ENCODE measurements around the gene ARFGEF3.
"Not testable (repeated sequence)": the region's sequence is repeated elsewhere in the genome, so short reads cannot be mapped to it uniquely, and the experiment has no call there.

The ARFGEF3 gene

DNA sequence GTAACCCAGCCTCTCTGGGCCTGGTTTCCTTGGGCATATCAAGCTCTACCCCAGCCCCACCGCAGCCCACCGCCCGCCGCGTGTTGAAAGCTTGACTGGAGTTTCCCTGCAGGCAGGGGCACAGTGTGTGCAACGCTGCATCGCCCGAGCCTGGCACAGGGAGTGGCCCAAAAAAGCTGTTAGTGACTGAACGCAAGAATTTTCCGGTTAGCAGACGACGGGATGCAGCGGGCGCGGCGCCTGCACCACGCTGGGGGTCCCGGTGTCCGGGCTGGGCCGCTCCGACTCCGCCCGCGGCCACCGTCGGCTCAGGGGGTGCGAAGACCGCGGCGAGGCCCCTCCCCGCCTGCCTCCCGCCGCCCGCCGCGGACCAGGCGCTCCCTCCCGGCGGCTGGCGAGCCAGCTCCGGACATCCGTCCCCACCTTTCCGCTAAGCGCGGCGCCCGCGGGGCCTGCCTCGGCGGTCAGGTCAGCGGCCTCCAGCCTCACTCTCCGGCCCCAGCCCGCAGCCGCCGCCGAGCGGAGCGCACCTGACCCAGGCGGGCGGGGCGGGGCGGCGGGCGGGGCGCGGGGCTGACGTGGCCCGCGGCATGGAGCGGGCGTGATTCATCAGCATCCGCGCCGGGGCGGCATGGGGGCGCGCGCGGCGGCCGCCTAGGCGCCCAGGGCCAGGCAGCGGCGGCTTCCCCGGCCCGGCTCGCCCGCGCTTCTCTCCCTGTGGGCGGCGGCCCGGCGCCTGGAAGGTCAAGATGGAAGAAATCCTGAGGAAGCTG is at the start of gene ARFGEF3:
ARFGEF3 (plus strand) TSS at position 602 of the 773 bp plus-strand sequence; CDS start at position 750, 148 bp downstream.
- no peak for TF ChIP-seq CTCF (IDR thresholded peaks at IDR 0.05; ENCODE audit: extremely low read depth, insufficient read depth, missing control alignments)
- peak; percentile 79 for DNase-seq (ENCODE audit: low spot score)
- in situ Hi-C loops (cut with MboI; ENCODE audit: low pct_unique_long_range_greater_than_20kb, low sequenced_read_pairs, unreplicated experiment), result no loop called here

GRCh38 chr6:138113588-138114210 is 48.0 kb upstream of the ARFGEF3 start:
- DNase-seq (ENCODE audit: low spot score), result no peak
- TF ChIP-seq CTCF (IDR thresholded peaks at IDR 0.05; ENCODE audit: extremely low read depth, insufficient read depth, missing control alignments), result no peak
- in situ Hi-C loops (cut with MboI; ENCODE audit: low pct_unique_long_range_greater_than_20kb, low sequenced_read_pairs, unreplicated experiment), result loop anchor here (10.0 kb wide), 2 partner anchors 171 to 401 kb away; no protein-coding TSS in a partner anchor

GRCh38 chr6:138115201-138115600 is 46.5 kb upstream of the ARFGEF3 start:
- DNase-seq (ENCODE audit: low spot score), result no peak
- TF ChIP-seq CTCF (IDR thresholded peaks at IDR 0.05; ENCODE audit: extremely low read depth, insufficient read depth, missing control alignments), result no peak
- in situ Hi-C loops (cut with MboI; ENCODE audit: low pct_unique_long_range_greater_than_20kb, low sequenced_read_pairs, unreplicated experiment), result loop anchor here (10.0 kb wide), 2 partner anchors 170 to 400 kb away; no protein-coding TSS in a partner anchor

DNA sequence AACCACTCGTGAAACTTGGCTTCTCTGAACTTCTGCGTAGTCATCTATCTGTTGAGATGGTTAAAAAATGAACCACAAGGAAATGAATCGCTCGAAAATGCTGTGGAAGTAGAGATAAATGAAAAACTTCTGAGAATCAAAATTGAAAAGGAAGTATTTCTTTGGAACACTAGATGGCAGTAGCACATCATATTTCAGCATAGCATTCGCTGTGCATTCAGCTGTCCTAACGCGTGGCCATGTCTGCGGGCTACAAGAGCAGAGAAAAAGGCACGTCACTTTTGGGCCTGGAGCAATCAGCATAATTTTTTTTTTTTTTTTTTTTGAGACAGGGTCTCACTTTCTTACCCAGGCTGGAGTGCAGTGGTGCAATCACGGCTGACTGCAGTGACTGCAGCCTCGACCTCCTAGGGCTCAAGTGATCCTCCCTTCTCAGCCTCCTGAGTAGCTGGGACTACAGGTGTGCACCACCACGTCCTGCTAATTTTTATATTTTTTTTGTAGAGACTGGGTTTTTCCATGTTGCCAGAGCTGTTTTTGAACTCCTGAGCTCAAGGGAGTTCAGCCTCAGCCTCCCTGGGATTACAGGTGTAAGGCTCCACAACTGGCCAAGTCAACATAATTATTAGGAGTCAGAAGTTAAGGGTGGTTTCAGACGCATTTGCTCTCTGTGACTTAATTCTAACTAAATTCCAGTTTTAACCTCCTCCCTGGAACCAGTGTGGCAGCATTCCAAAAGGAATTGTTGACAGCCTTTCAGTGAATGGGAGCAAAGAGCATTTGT is 45.7 kb upstream of the ARFGEF3 start:
- in situ Hi-C loops (cut with MboI; ENCODE audit: low pct_unique_long_range_greater_than_20kb, low sequenced_read_pairs, unreplicated experiment), result loop anchor here (10.0 kb wide), 2 partner anchors 169 to 399 kb away; no protein-coding TSS in a partner anchor
- peak; percentile 67 for TF ChIP-seq CTCF (IDR thresholded peaks at IDR 0.05; ENCODE audit: extremely low read depth, insufficient read depth, missing control alignments)
- peak; percentile 56 for DNase-seq (ENCODE audit: low spot score)

DNA sequence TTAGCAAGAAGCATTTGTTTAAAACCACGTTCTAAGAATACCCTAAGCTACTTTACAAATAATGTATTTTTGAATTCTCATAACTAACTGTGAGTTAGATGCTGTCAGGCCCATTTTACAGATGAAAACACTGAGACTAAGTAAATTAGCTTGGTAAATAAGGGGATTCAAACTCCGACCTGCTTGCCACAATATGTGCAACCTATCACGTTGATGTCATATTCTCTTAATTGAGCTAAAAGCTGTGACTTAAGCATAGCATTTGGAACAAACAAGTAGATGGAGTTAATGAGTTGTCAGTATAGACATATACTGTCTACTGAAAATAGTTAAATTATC is 45.1 kb upstream of the ARFGEF3 start:
- in situ Hi-C loops (cut with MboI; ENCODE audit: low pct_unique_long_range_greater_than_20kb, low sequenced_read_pairs, unreplicated experiment), result loop anchor here (10.0 kb wide), 2 partner anchors 168 to 398 kb away; no protein-coding TSS in a partner anchor
- TF ChIP-seq CTCF (IDR thresholded peaks at IDR 0.05; ENCODE audit: extremely low read depth, insufficient read depth, missing control alignments), result no peak
- DNase-seq (ENCODE audit: low spot score), result no peak

DNA sequence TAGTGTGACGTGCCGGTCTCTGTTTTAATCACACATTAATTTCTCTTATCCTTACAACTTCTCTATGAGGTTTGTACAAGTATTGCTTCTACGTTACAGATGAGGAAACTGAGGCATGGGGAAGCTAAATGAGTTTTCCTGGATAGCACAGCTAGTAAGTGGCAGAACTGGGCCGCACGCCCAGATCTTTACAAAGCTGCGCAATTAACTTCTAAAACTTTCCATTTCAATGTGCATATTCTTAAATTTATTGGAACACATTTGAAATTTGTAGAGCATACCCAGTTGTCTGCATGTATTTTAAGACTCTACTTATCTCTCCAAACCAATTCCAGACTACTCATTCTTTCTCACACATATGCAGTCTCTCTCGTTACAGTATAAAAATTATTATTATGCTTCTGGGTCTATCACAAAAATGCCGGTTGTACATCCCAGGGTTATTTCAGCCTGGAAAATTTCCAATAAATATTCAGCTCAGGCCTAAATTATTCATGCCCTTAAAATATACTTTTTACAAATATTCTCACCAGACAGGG is 44.3 kb upstream of the ARFGEF3 start:
- TF ChIP-seq CTCF (IDR thresholded peaks at IDR 0.05; ENCODE audit: extremely low read depth, insufficient read depth, missing control alignments), result no peak
- DNase-seq (ENCODE audit: low spot score), result no peak
- in situ Hi-C loops (cut with MboI; ENCODE audit: low pct_unique_long_range_greater_than_20kb, low sequenced_read_pairs, unreplicated experiment), result loop anchor here (10.0 kb wide), 2 partner anchors 167 to 397 kb away; no protein-coding TSS in a partner anchor

GRCh38 chr6:138119229-138119628 is 42.5 kb upstream of the ARFGEF3 start:
- in situ Hi-C loops (cut with MboI; ENCODE audit: low pct_unique_long_range_greater_than_20kb, low sequenced_read_pairs, unreplicated experiment), result loop anchor here (10.0 kb wide), 2 partner anchors 166 to 396 kb away; no protein-coding TSS in a partner anchor
- DNase-seq (ENCODE audit: low spot score), result not testable (repeated sequence)

Measured in GM13977 (cell line).